ENCODE results near the gene B3GALT2.

Gene B3GALT2

GRCh38 chr1:193140254-193140653 lies 46.2 kb downstream of the B3GALT2 start:
- TF ChIP-seq CTCF (IDR thresholded peaks at IDR 0.05) = no peak
- Histone ChIP-seq H3K36me3 (ENCODE audit: control insufficient read depth, insufficient read depth, low read length) (no peaks in the 10 kb centered on the region), H3K4me3 (ENCODE audit: low read depth, low read length) (no peak overlapping the region), H3K9me3 (ENCODE audit: control insufficient read depth, low read length) (no peaks in the 10 kb centered on the region), H3K79me2 (no peaks in the 10 kb centered on the region), H3K9ac (no peak overlapping the region), H3K27ac (no peak overlapping the region), H2AFZ (no peak overlapping the region), H3K4me1 (no peaks in the 10 kb centered on the region), H3K4me2 (ENCODE audit: low read length) (no peak overlapping the region), H3K27me3 (ENCODE audit: control insufficient read depth, insufficient read depth, low read length) (no peaks in the 10 kb centered on the region)

GRCh38 chr1:193131266-193131860 lies 55.0 kb downstream of the B3GALT2 start:
- Histone ChIP-seq H3K9me3 (ENCODE audit: control insufficient read depth, low read length) (no peaks in the 10 kb centered on the region), H3K36me3 (ENCODE audit: control insufficient read depth, insufficient read depth, low read length) (no peaks in the 10 kb centered on the region), H3K9ac (no peak overlapping the region), H3K27me3 (ENCODE audit: control insufficient read depth, insufficient read depth, low read length) (no peaks in the 10 kb centered on the region), H2AFZ (no peak overlapping the region), H3K4me2 (ENCODE audit: low read length) (no peak overlapping the region), H3K27ac (no peak overlapping the region), H3K79me2 (peaks cover 13% of the 10 kb centered on the region), H3K4me1 (no peaks in the 10 kb centered on the region), H3K4me3 (ENCODE audit: low read depth, low read length) (no peak overlapping the region)
- TF ChIP-seq CTCF (IDR thresholded peaks at IDR 0.05) = no peak
